Transverse colon (tissue), 4 donors: Measurements from ENCODE around the gene RASAL2. TPM values are rescaled to one million over a fixed set of nuclear protein-coding genes. Genes with fewer than 3 reads are reported as not detected.

Source experiments
- DNase-seq: peaks from one replicate; pipeline ENCODE4 v3.0.0-alpha.2; 2019
- H3K27ac ChIP-seq, 4 donors: fragments of 200-600 bp; sonication (generic); 2 replicates each; pipeline ENCODE4 v1.5.1; 2016 to 2018; ENCODE audit warnings: inconsistent platforms in 4 of 4
- H3K27me3 ChIP-seq: fragments of 200-600 bp; sonication (generic); 2 replicates; pipeline ENCODE4 v1.5.1; 2017; ENCODE audit warnings: inconsistent platforms
- H3K36me3 ChIP-seq, 4 donors: fragments of 200-600 bp; sonication (generic); 2 replicates each; pipeline ENCODE4 v1.5.1; 2017 to 2019; ENCODE audit warnings: inconsistent platforms in 4 of 4
- H3K4me1 ChIP-seq, 4 donors: fragments of 200-600 bp; sonication (generic); 2 replicates each; pipeline ENCODE4 v1.5.1; 2017 to 2020; ENCODE audit warnings: inconsistent platforms in 4 of 4
- H3K4me3 ChIP-seq, 4 donors: fragments of 200-600 bp; sonication (generic); 1 replicate in 1 of 4; 2 replicates in 3 of 4; pipeline versions ENCODE4 v1.5.1 to v1.6.1; 2017 to 2019; ENCODE audit warnings: inconsistent platforms in 4 of 4
- H3K9me3 ChIP-seq, 2 donors: fragments of 200-600 bp; sonication (generic); 2 replicates each; pipeline ENCODE4 v1.5.1; 2017 to 2019; ENCODE audit warnings: inconsistent platforms in 2 of 2
- CTCF ChIP-seq, 5 experiments: fragments of 200-600 bp in 3 of 5; fragments of 450-650 bp in 2 of 5; sonication (generic) in 3 of 5; IDR thresholded peaks; 1 replicate in 2 of 5; 2 replicates in 3 of 5; pipeline ENCODE4 v1.5.1; 2016 to 2017; ENCODE audit warnings: antibody characterized with exemption in 5 of 5, inconsistent platforms in 3 of 5, mild to moderate bottlenecking in 2 of 5, moderate library complexity in 1 of 5
- EP300 ChIP-seq: sonication (generic); formaldehyde crosslinking; IDR thresholded peaks from one replicate; pipeline ENCODE4 v1.6.1; 2017; ENCODE audit warnings: antibody characterized with exemption, low read depth
- POLR2A ChIP-seq: fragments of 450-650 bp; IDR thresholded peaks from one replicate; pipeline ENCODE4 v1.6.1; 2016; ENCODE audit warnings: antibody characterized with exemption, mild to moderate bottlenecking, moderate library complexity
- POLR2AphosphoS5 ChIP-seq, 3 donors: sonication (generic); formaldehyde crosslinking; IDR thresholded peaks; one replicate each; pipeline ENCODE4 v1.6.1; 2016; ENCODE audit warnings: antibody characterized with exemption in 3 of 3
- WGBS, 2 donors: methylation state at CpG; one replicate each; pipeline ENCODE4 v1.1.5; 2018; ENCODE audit warnings: low coverage in 1 of 2; 5-methylcytosine and 5-hydroxymethylcytosine counted together
- in situ Hi-C, 4 donors: fragments of 200-750 bp; cut with MboI; loops; one replicate each; pipeline versions ENCODE4 v1.15.0 to v1.15.1; 2017; ENCODE audit warnings: low sequenced_read_pairs in 3 of 4, low pct_ligation_motif_present in 1 of 4, low pct_unique_long_range_greater_than_20kb in 1 of 4
- intact Hi-C: fragments of 100-400 bp; cut with DNase I; formaldehyde crosslinking; loops from one replicate; pipeline ENCODE4 v1.15.1; 2023; ENCODE audit warnings: low total_unique reads
- total RNA-seq, 4 donors: library from RNA; depleted of rRNA; stranded (reverse); fragments of >200 nt; gene quantifications; one replicate each; pipeline ENCODE4 v1.1.0, GENCODE V29; 2016

RASAL2 gene
- total RNA-seq, 4 donors from 2014 or later, result 13.1 to 26.1 (median 19.8) TPM

GRCh38 chr1:178055093-178055492 is 38.8 kb upstream of the RASAL2 start:
- intact Hi-C loops (no loop called here), in situ Hi-C loops (no loop called here)
- TF ChIP-seq CTCF (IDR thresholded peaks at IDR 0.05) (peak in 2 of 5 experiments; percentile 12 to 22), POLR2AphosphoS5 (IDR thresholded peaks at IDR 0.05) (no peak), POLR2A (no peak)
- peaks cover 0 to 54% (median 32%) of the 10 kb centered on the region in 4 donors for H3K4me1 ChIP-seq
- peak; percentile 54 for DNase-seq
- no peak overlapping the region for H3K4me3 ChIP-seq
- H3K27ac ChIP-seq, result peak overlapping the region in 3 of 4 donors; percentile 63 to 74 (median 65)
- H3K27me3 ChIP-seq, result no peaks in the 10 kb centered on the region
- 7% methylated on average over 5 of the region's 5 CpGs; no CpG with 5 or more reads in 1 of the 2 donors for WGBS, 2 donors
- no peaks in the 10 kb centered on the region for H3K36me3 ChIP-seq
- no peaks in the 10 kb centered on the region for H3K9me3 ChIP-seq

- H3K27ac ChIP-seq, result peak overlapping the region; percentile 63 to 74 (median 68)
- intact Hi-C loops, result no loop called here
- WGBS, 2 donors, result 50 to 53% methylated on average over 8 of the region's 8 CpGs
- peaks cover 0 to 54% (median 32%) of the 10 kb centered on the region in 4 donors for H3K4me1 ChIP-seq
- no peaks in the 10 kb centered on the region for H3K27me3 ChIP-seq
- no peak for DNase-seq
- no peaks in the 10 kb centered on the region for H3K9me3 ChIP-seq
- H3K36me3 ChIP-seq, result no peaks in the 10 kb centered on the region
- H3K4me3 ChIP-seq, result no peak overlapping the region
- in situ Hi-C loops, result no loop called here
- TF ChIP-seq POLR2AphosphoS5 (IDR thresholded peaks at IDR 0.05), result no peak
These were observed 38.0 kb upstream of the RASAL2 start for GRCh38 chr1:178055779-178056471.

GRCh38 chr1:178057141-178057765 is 36.7 kb upstream of the RASAL2 start:
- no peak for DNase-seq
- WGBS, 2 donors, result 54 to 61% methylated on average over 9 to 11 of the region's 11 CpGs

GRCh38 chr1:178057912-178058534 is 35.9 kb upstream of the RASAL2 start:
- no peak for TF ChIP-seq EP300
- TF ChIP-seq CTCF (IDR thresholded peaks at IDR 0.05), result no peak
- no peak for TF ChIP-seq POLR2A
- TF ChIP-seq POLR2AphosphoS5 (IDR thresholded peaks at IDR 0.05), result no peak
- Histone ChIP-seq H3K4me3 (no peak overlapping the region), H3K27me3 (no peaks in the 10 kb centered on the region), H3K4me1 (peaks cover 0 to 62% (median 27%) of the 10 kb centered on the region in 4 donors), H3K9me3 (no peaks in the 10 kb centered on the region), H3K27ac (peak overlapping the region; percentile 63 to 74 (median 68)), H3K36me3 (no peaks in the 10 kb centered on the region)
- 65 to 75% methylated on average over 3 to 7 of the region's 7 CpGs for WGBS, 2 donors
- in situ Hi-C loops (no loop called here), intact Hi-C loops (no loop called here)
- DNase-seq, result no peak

More at GRCh38 chr1:178057141-178057765, 36.7 kb upstream of the RASAL2 start:
- in situ Hi-C loops, result no loop called here
- H3K9me3 ChIP-seq, result no peaks in the 10 kb centered on the region
- no peaks in the 10 kb centered on the region for H3K36me3 ChIP-seq
- TF ChIP-seq POLR2A (no peak), POLR2AphosphoS5 (IDR thresholded peaks at IDR 0.05) (no peak), CTCF (IDR thresholded peaks at IDR 0.05) (no peak), EP300 (no peak)
- peaks cover 0 to 60% (median 30%) of the 10 kb centered on the region in 4 donors for H3K4me1 ChIP-seq
- H3K4me3 ChIP-seq, result peak overlapping the region in 1 of 4 donors; percentile 2
- no peaks in the 10 kb centered on the region for H3K27me3 ChIP-seq
- peak overlapping the region; percentile 63 to 74 (median 68) for H3K27ac ChIP-seq
- intact Hi-C loops, result no loop called here
